ENCODE data around the gene BNIPL. TPM values are rescaled to one million over a fixed set of nuclear protein-coding genes. Genes with fewer than 3 reads are reported as not detected.

BNIPL gene
- polyA plus RNA-seq, 4 donors, result 0.27 to 0.89 (median 0.62) TPM

GRCh38 chr1:151055581-151055980 is 19.2 kb downstream of the BNIPL start:
- FAIRE-seq, result no peak
- no peaks in the 10 kb centered on the region for H3K9me3 ChIP-seq (ENCODE audit: control insufficient read depth in 2 of 2, insufficient read depth in 1 of 2, low read depth in 1 of 2, low read length in 1 of 2)
- peak overlapping the region; percentile 22 to 99 (median 71) for H3K27ac ChIP-seq (ENCODE audit: low read depth in 1 of 3, low read length in 2 of 3)
- no peak for DNase-seq
- peak overlapping the region in 1 of 3 donors; percentile 3 for H3K4me3 ChIP-seq (ENCODE audit: low read depth in 1 of 3, low read length in 3 of 3)
- no peaks in the 10 kb centered on the region for H3K27me3 ChIP-seq (ENCODE audit: control insufficient read depth in 3 of 3, insufficient read depth in 3 of 3, low read length in 3 of 3)
- H3K36me3 ChIP-seq (ENCODE audit: control insufficient read depth in 3 of 3, insufficient read depth in 2 of 3, low read depth in 1 of 3, low read length in 3 of 3), result peaks cover 14 to 40% (median 22%) of the 10 kb centered on the region in 3 donors
- H3K4me1 ChIP-seq (ENCODE audit: control insufficient read depth in 3 of 3, insufficient read depth in 2 of 3, low read depth in 1 of 3, low read length in 2 of 3), result peaks cover 3 to 29% (median 7%) of the 10 kb centered on the region in 3 donors
- WGBS, 3 donors, result 39 to 87% (median 42%) methylated on average over 1 to 2 of the region's 2 CpGs

- Histone ChIP-seq H3K36me3 (ENCODE audit: control insufficient read depth in 3 of 3, insufficient read depth in 2 of 3, low read depth in 1 of 3, low read length in 3 of 3) (peaks cover 14 to 40% (median 22%) of the 10 kb centered on the region in 3 donors), H3K4me3 (ENCODE audit: low read depth in 1 of 3, low read length in 3 of 3) (peak overlapping the region in 2 of 3 donors; percentile 3 to 14), H3K4me1 (ENCODE audit: control insufficient read depth in 3 of 3, insufficient read depth in 2 of 3, low read depth in 1 of 3, low read length in 2 of 3) (peaks cover 3 to 29% (median 7%) of the 10 kb centered on the region in 3 donors), H3K27ac (ENCODE audit: low read depth in 1 of 3, low read length in 2 of 3) (peak overlapping the region; percentile 50 to 99 (median 71)), H3K9me3 (ENCODE audit: control insufficient read depth in 2 of 2, insufficient read depth in 1 of 2, low read depth in 1 of 2, low read length in 1 of 2) (no peaks in the 10 kb centered on the region), H3K27me3 (ENCODE audit: control insufficient read depth in 3 of 3, insufficient read depth in 3 of 3, low read length in 3 of 3) (no peaks in the 10 kb centered on the region)
- WGBS, 3 donors, result 39 to 50% (median 47%) methylated on average over 2 of the region's 2 CpGs
- FAIRE-seq (no peak), DNase-seq (peak in 1 of 2 donors; percentile 47)
Measured at GRCh38 chr1:151056149-151056548, 19.8 kb downstream of the BNIPL start.

GRCh38 chr1:151058692-151059091 is 22.3 kb downstream of the BNIPL start:
- FAIRE-seq, result no peak
- Histone ChIP-seq H3K27ac (ENCODE audit: low read depth in 1 of 3, low read length in 2 of 3) (peak overlapping the region; percentile 60 to 99 (median 88)), H3K27me3 (ENCODE audit: control insufficient read depth in 3 of 3, insufficient read depth in 3 of 3, low read length in 3 of 3) (no peaks in the 10 kb centered on the region), H3K4me1 (ENCODE audit: control insufficient read depth in 3 of 3, insufficient read depth in 2 of 3, low read depth in 1 of 3, low read length in 2 of 3) (peaks cover 3 to 29% (median 7%) of the 10 kb centered on the region in 3 donors), H3K4me3 (ENCODE audit: low read depth in 1 of 3, low read length in 3 of 3) (peak overlapping the region; percentile 74 to 98 (median 83)), H3K9me3 (ENCODE audit: control insufficient read depth in 2 of 2, insufficient read depth in 1 of 2, low read depth in 1 of 2, low read length in 1 of 2) (no peaks in the 10 kb centered on the region), H3K36me3 (ENCODE audit: control insufficient read depth in 3 of 3, insufficient read depth in 2 of 3, low read depth in 1 of 3, low read length in 3 of 3) (peaks cover 11 to 25% (median 11%) of the 10 kb centered on the region in 3 donors)
- WGBS, 3 donors, result 1 to 2% (median 1%) methylated on average over 9 to 10 of the region's 10 CpGs
- DNase-seq, result peak; percentile 36 to 78

- FAIRE-seq, result no peak
Measured at GRCh38 chr1:151059109-151060006, 23.0 kb downstream of the BNIPL start, which contains the start of gene CDC42SE1. TSS of gene CDC42SE1 (minus strand) at chr1:151059622. CDS start at chr1:151055730, 3,892 bp downstream.

GRCh38 chr1:151060007-151060656 is 23.7 kb downstream of the BNIPL start, which contains the start of gene MLLT11:
TSS of gene MLLT11 (plus strand) at chr1:151060397. CDS start at chr1:151067225, 6,828 bp downstream.
- H3K27ac ChIP-seq (ENCODE audit: low read depth in 1 of 3, low read length in 2 of 3), result peak within 1 kb of the TSS; percentile 60 to 99 (median 88)
- no peaks in the 10 kb centered on the region for H3K9me3 ChIP-seq (ENCODE audit: control insufficient read depth in 2 of 2, insufficient read depth in 1 of 2, low read depth in 1 of 2, low read length in 1 of 2)
- DNase-seq, result peak; percentile 27 to 64
- peaks cover 3 to 29% (median 7%) of the 10 kb centered on the region in 3 donors for H3K4me1 ChIP-seq (ENCODE audit: control insufficient read depth in 3 of 3, insufficient read depth in 2 of 3, low read depth in 1 of 3, low read length in 2 of 3)
- H3K4me3 ChIP-seq (ENCODE audit: low read depth in 1 of 3, low read length in 3 of 3), result peak within 1 kb of the TSS; percentile 74 to 98 (median 83)
- no peak for FAIRE-seq
- H3K36me3 ChIP-seq (ENCODE audit: control insufficient read depth in 3 of 3, insufficient read depth in 2 of 3, low read depth in 1 of 3, low read length in 3 of 3), result peaks cover 0 to 13% (median 0%) of the 10 kb centered on the region in 3 donors
- WGBS, 3 donors, result 1 to 4% (median 3%) methylated on average over 15 of the region's 15 CpGs
- H3K27me3 ChIP-seq (ENCODE audit: control insufficient read depth in 3 of 3, insufficient read depth in 3 of 3, low read length in 3 of 3), result no peaks in the 10 kb centered on the region

More at GRCh38 chr1:151059109-151060006, 23.0 kb downstream of the BNIPL start, which contains the start of gene CDC42SE1:
- H3K4me3 ChIP-seq (ENCODE audit: low read depth in 1 of 3, low read length in 3 of 3), result peak within 1 kb of the TSS; percentile 74 to 98 (median 83)
- H3K36me3 ChIP-seq (ENCODE audit: control insufficient read depth in 3 of 3, insufficient read depth in 2 of 3, low read depth in 1 of 3, low read length in 3 of 3), result peaks cover 5 to 18% (median 5%) of the 10 kb centered on the region in 3 donors
- peak; percentile 80 to 95 for DNase-seq
- peak within 1 kb of the TSS; percentile 60 to 99 (median 88) for H3K27ac ChIP-seq (ENCODE audit: low read depth in 1 of 3, low read length in 2 of 3)
- H3K9me3 ChIP-seq (ENCODE audit: control insufficient read depth in 2 of 2, insufficient read depth in 1 of 2, low read depth in 1 of 2, low read length in 1 of 2), result no peaks in the 10 kb centered on the region
- WGBS, 3 donors, result 0% methylated on average over 48 to 58 of the region's 58 CpGs
- peaks cover 3 to 29% (median 7%) of the 10 kb centered on the region in 3 donors for H3K4me1 ChIP-seq (ENCODE audit: control insufficient read depth in 3 of 3, insufficient read depth in 2 of 3, low read depth in 1 of 3, low read length in 2 of 3)
- H3K27me3 ChIP-seq (ENCODE audit: control insufficient read depth in 3 of 3, insufficient read depth in 3 of 3, low read length in 3 of 3), result no peaks in the 10 kb centered on the region

GRCh38 chr1:151060657-151061421 is 24.5 kb downstream of the BNIPL start:
- peak overlapping the region in 2 of 3 donors; percentile 74 to 83 for H3K4me3 ChIP-seq (ENCODE audit: low read depth in 1 of 3, low read length in 3 of 3)
- DNase-seq, result no peak

GRCh38 chr1:151061704-151062103 is 25.3 kb downstream of the BNIPL start:
- Histone ChIP-seq H3K27ac (ENCODE audit: low read depth in 1 of 3, low read length in 2 of 3) (no peak overlapping the region), H3K36me3 (ENCODE audit: control insufficient read depth in 3 of 3, insufficient read depth in 2 of 3, low read depth in 1 of 3, low read length in 3 of 3) (peaks cover 0 to 4% (median 0%) of the 10 kb centered on the region in 3 donors), H3K4me1 (ENCODE audit: control insufficient read depth in 3 of 3, insufficient read depth in 2 of 3, low read depth in 1 of 3, low read length in 2 of 3) (peaks cover 0 to 15% (median 4%) of the 10 kb centered on the region in 3 donors), H3K9me3 (ENCODE audit: control insufficient read depth in 2 of 2, insufficient read depth in 1 of 2, low read depth in 1 of 2, low read length in 1 of 2) (no peaks in the 10 kb centered on the region), H3K27me3 (ENCODE audit: control insufficient read depth in 3 of 3, insufficient read depth in 3 of 3, low read length in 3 of 3) (no peaks in the 10 kb centered on the region), H3K4me3 (ENCODE audit: low read depth in 1 of 3, low read length in 3 of 3) (no peak overlapping the region)
- FAIRE-seq (no peak), DNase-seq (no peak)
- 89 to 94% (median 90%) methylated on average over 2 of the region's 2 CpGs for WGBS, 3 donors

More at GRCh38 chr1:151060657-151061421, 24.5 kb downstream of the BNIPL start:
- Histone ChIP-seq H3K27ac (ENCODE audit: low read depth in 1 of 3, low read length in 2 of 3) (peak overlapping the region in 2 of 3 donors; percentile 88 to 99), H3K36me3 (ENCODE audit: control insufficient read depth in 3 of 3, insufficient read depth in 2 of 3, low read depth in 1 of 3, low read length in 3 of 3) (peaks cover 0 to 6% (median 0%) of the 10 kb centered on the region in 3 donors), H3K27me3 (ENCODE audit: control insufficient read depth in 3 of 3, insufficient read depth in 3 of 3, low read length in 3 of 3) (no peaks in the 10 kb centered on the region), H3K9me3 (ENCODE audit: control insufficient read depth in 2 of 2, insufficient read depth in 1 of 2, low read depth in 1 of 2, low read length in 1 of 2) (no peaks in the 10 kb centered on the region), H3K4me1 (ENCODE audit: control insufficient read depth in 3 of 3, insufficient read depth in 2 of 3, low read depth in 1 of 3, low read length in 2 of 3) (peaks cover 3 to 24% (median 7%) of the 10 kb centered on the region in 3 donors)
- no peak for FAIRE-seq
- 60 to 68% (median 66%) methylated on average over 4 of the region's 4 CpGs for WGBS, 3 donors

Data from small intestine (tissue), 7 donors.